A549 (cell line): ENCODE data around the gene ALDH3B1.

Experiments used
- CTCF ChIP-seq: fragments of >200 bp; sonication (Bioruptor Twin); formaldehyde crosslinking; IDR thresholded peaks from 3 replicates; pipeline ENCODE4 v1.5.1; 2016
- ELK1 ChIP-seq: fragments of 150-350 bp; IDR thresholded peaks from 2 replicates; pipeline ENCODE4 v1.6.1; 2014; ENCODE audit warnings: low read depth, mild to moderate bottlenecking, low read length
- EP300 ChIP-seq, 2 experiments: fragments of >200 bp; sonication (Bioruptor Twin); formaldehyde crosslinking; IDR thresholded peaks; 2 replicates in 1 of 2; 3 replicates in 1 of 2; pipeline ENCODE4 v1.6.1; 2016 to 2017
- PBX3 ChIP-seq: IDR thresholded peaks from 2 replicates; pipeline ENCODE4 v1.6.1; 2012

GRCh38 chr11:68040957-68041591 lies 30.9 kb downstream of the ALDH3B1 start:
- TF ChIP-seq PBX3 = no peak
- no peak for TF ChIP-seq ELK1
- TF ChIP-seq CTCF = no peak
- no peak for TF ChIP-seq EP300 (IDR thresholded peaks at IDR 0.05)
